Glutamatergic neuron (in vitro differentiated cells): ENCODE measurements around the gene TRMT2A. TPM values are rescaled to one million over a fixed set of nuclear protein-coding genes. Genes with fewer than 3 reads are reported as not detected.
A peak's percentile ranks its signal among the peaks of the same experiment; 100 is the strongest.

Experiments
- DNase-seq: peaks from one replicate; pipeline ENCODE4 v3.0.0; 2022
- H3K27ac Mint-ChIP-seq: one replicate; pipeline ENCODE4 v1.8.0; 2020; ENCODE audit warnings: mild to moderate bottlenecking, mixed read lengths, inconsistent platforms; ENCODE audit not compliant: unreplicated experiment
- H3K27me3 Mint-ChIP-seq: one replicate; pipeline ENCODE4 v1.8.0; 2020; ENCODE audit warnings: mild to moderate bottlenecking, moderate library complexity, mixed read lengths, inconsistent platforms; ENCODE audit not compliant: unreplicated experiment
- H3K36me3 Mint-ChIP-seq: one replicate; pipeline ENCODE4 v1.8.0; 2020; ENCODE audit warnings: mild to moderate bottlenecking, mixed read lengths, inconsistent platforms; ENCODE audit not compliant: unreplicated experiment
- H3K4me1 Mint-ChIP-seq: one replicate; pipeline ENCODE4 v1.8.0; 2020; ENCODE audit warnings: mild to moderate bottlenecking, low read depth, mixed read lengths, inconsistent platforms; ENCODE audit not compliant: unreplicated experiment
- H3K4me3 Mint-ChIP-seq: one replicate; pipeline ENCODE4 v1.8.0; 2020; ENCODE audit warnings: mild to moderate bottlenecking, mixed read lengths, inconsistent platforms; ENCODE audit not compliant: unreplicated experiment
- H3K9me3 Mint-ChIP-seq: one replicate; pipeline ENCODE4 v1.8.0; 2020; ENCODE audit warnings: mild to moderate bottlenecking, moderate library complexity, mixed read lengths, inconsistent platforms; ENCODE audit not compliant: unreplicated experiment
- total RNA-seq: library from RNA; stranded (reverse); fragmentation: NEBNext Ultra II Directional; extraction: Animal tissue kit (Norgen Biotek cat#: 25700); gene quantifications from one replicate; pipeline ENCODE4 v1.2.1, GENCODE V29; 2021; ENCODE audit not compliant: unreplicated experiment
- TF ChIP-seq, protein P1 (sequence below): fragments of 200-600 bp; sonication (generic); IDR thresholded peaks from one replicate; pipeline ENCODE4 v1.5.0; 2021; ENCODE audit not compliant: partially characterized antibody, unreplicated experiment

The TRMT2A gene
- total RNA-seq, 1 donor from 2014 or later: 62.1 TPM

DNA sequence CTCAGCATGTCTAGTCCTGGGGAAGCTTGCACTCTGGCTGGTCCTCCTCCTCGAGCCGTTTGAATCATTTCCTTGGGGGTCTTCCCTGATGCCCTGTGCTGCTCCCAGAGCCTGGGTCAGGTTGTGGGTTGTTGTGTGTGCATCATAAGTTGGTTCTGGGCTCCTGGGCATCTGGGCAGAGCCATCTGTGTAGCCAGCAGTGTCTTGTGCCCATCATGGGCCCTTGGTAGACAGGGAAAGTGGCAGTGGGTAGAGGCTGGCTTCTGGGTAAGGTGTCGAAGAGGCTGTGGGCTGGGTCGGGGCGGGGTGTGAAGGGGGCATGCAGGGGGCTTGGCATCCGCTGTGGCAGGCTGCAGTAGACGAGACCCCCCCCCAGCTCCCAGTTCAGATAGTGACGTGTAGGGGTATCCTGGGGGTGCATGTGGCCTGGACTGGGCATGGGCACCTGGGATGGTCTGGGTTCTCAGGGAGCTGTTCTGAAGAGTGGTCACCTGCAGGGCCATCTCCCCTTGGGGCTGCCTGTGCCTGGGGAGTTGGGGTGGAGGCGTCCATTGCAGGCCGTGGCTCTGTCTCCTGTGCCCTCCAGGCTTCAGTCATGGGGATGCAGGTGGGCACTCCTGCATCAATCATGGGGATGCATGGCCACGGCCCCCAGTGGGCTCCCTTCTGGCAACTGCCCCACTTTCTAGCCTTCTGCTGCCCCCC lies 7.2 kb upstream of the TRMT2A start:
- Mint-ChIP-seq H3K4me3 (no peak overlapping the region), H3K27ac (peak overlapping the region; percentile 22), H3K9me3 (peaks cover 4% of the 10 kb centered on the region), H3K36me3 (no peaks in the 10 kb centered on the region), H3K27me3 (no peaks in the 10 kb centered on the region), H3K4me1 (peaks cover 2% of the 10 kb centered on the region)
- no peak for DNase-seq
- TF ChIP-seq, protein P1, sequence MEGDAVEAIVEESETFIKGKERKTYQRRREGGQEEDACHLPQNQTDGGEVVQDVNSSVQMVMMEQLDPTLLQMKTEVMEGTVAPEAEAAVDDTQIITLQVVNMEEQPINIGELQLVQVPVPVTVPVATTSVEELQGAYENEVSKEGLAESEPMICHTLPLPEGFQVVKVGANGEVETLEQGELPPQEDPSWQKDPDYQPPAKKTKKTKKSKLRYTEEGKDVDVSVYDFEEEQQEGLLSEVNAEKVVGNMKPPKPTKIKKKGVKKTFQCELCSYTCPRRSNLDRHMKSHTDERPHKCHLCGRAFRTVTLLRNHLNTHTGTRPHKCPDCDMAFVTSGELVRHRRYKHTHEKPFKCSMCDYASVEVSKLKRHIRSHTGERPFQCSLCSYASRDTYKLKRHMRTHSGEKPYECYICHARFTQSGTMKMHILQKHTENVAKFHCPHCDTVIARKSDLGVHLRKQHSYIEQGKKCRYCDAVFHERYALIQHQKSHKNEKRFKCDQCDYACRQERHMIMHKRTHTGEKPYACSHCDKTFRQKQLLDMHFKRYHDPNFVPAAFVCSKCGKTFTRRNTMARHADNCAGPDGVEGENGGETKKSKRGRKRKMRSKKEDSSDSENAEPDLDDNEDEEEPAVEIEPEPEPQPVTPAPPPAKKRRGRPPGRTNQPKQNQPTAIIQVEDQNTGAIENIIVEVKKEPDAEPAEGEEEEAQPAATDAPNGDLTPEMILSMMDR: no peak

DNA sequence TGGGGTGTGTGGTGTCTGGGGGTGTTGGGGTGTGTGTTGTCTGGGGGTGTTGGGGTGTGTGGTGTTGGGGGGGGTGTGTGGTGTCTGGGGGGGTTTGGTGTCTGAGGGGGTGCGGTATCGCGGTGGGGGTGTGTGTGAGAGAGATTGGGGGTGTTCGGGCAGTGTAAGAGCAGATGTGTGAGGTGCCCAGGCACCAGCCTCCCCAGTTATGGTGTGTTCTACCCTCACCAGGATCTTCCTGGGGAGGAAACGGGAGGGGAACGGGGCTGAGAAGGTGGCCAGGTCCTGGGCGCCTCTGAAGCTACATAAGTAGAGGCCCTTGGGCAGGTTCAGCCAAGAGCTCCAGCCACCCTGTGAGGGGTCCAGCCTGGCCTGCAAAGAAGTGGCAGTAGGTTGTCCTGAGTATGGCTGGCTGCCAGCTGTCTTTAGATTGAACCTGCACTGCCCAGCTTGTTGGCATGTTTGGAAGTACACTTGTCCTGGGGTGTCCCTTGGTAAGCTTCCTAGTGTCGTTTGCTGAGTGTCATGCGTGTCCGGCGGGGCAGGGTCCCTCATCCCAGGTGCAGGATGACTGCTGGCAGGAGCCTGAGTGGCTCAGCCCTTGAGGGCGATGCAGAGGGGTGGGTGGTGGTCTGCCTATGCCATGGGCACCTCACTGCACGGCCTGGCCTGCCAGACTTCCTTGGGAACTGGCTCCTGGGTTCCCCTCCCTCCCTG lies 6.5 kb upstream of the TRMT2A start:
- no peak for DNase-seq
- TF ChIP-seq, protein P1: no peak
- Mint-ChIP-seq H3K27ac (no peak overlapping the region), H3K27me3 (no peaks in the 10 kb centered on the region), H3K9me3 (peaks cover 7% of the 10 kb centered on the region), H3K4me1 (peaks cover 5% of the 10 kb centered on the region), H3K4me3 (no peak overlapping the region), H3K36me3 (no peaks in the 10 kb centered on the region)

DNA sequence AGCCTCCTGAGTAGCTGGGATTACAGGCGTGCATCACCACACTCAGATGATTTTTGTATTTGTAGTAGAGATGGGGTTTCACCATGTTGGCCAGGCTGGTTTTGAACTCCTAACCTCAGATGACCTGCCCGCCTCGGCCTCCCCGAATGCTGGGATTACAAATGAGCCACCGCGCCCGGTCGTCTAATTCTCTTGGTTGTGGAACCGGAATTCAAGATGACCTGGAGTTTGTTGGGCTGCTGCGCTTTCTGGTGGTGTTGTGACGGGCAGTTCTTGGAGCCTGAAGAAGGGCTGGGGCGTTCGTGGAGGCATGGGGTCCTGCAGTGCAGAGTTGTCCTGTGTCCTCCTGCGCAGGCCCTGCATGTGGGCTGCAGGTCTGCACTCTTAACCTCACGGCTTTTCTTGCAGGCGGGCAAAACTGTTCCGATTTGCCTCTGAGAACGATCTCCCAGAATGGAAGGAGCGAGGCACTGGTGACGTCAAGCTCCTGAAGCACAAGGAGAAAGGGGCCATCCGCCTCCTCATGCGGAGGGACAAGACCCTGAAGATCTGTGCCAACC lies 4.9 kb upstream of the TRMT2A start:
- H3K4me3 Mint-ChIP-seq: no peak overlapping the region
- H3K9me3 Mint-ChIP-seq: peaks cover 8% of the 10 kb centered on the region
- peaks cover 6% of the 10 kb centered on the region for H3K4me1 Mint-ChIP-seq
- TF ChIP-seq, protein P1: no peak
- no peak overlapping the region for H3K27ac Mint-ChIP-seq
- H3K36me3 Mint-ChIP-seq: no peaks in the 10 kb centered on the region
- no peak for DNase-seq
- peaks cover 5% of the 10 kb centered on the region for H3K27me3 Mint-ChIP-seq

DNA sequence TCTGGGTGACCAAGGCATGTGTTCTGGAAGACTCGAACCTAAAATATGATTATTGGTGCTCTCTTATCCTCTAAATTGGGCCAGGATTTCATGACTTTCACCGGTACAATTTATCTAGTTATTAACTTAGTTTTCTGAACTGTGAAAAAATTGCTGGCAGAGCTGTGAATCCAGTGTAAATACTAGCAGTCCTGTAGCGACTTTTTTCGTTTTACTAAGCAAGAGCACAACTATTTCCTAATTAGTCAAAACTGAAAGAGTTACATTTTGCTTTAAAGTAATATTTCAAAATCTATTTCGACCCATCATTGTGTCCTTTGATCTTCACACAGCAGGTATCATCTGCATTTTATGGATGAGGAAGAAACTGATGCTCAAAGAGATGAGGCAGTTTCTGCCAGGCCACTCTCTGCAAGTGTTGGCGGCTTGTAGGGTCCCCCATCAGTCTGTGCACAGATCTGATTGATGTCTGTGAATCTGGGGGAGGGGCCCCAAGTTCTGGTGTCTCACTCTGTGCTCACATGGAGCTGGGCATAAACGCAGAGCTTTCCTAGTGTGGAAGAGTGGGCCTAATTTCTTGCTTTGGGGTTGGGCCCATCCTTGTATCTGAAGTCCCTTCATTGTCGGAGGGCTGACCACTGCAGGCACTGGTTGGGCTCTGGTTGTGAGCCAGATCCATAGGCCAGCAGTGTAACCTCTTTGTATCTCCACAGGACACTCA lies 1.4 kb upstream of the TRMT2A start:
- Mint-ChIP-seq H3K4me3 (peak overlapping the region; percentile 91), H3K9me3 (peaks cover 5% of the 10 kb centered on the region), H3K27ac (peak overlapping the region; percentile 81), H3K36me3 (no peaks in the 10 kb centered on the region), H3K4me1 (peaks cover 4% of the 10 kb centered on the region), H3K27me3 (peaks cover 12% of the 10 kb centered on the region)
- TF ChIP-seq, protein P1: no peak
- DNase-seq: peak; percentile 10
